H1 (cell line): Measurements from ENCODE around the gene STX8. TPM values are rescaled to one million over a fixed set of nuclear protein-coding genes. Genes with fewer than 3 reads are reported as not detected.

Source experiments
- CTCF ChIA-PET: fragments of 300-600 bp; sonication (Branson Sonifier 250); formaldehyde crosslinking; loops from one replicate; lab custom pipeline; 2021; ENCODE audit not compliant: partially characterized antibody; lab: Charles Lee
- POLR2A ChIA-PET: fragments of 300-600 bp; sonication (Branson Sonifier 250); formaldehyde crosslinking; loops from one replicate; lab custom pipeline; 2021; ENCODE audit warnings: inconsistent platforms; ENCODE audit not compliant: partially characterized antibody; lab: Charles Lee
- DNase-seq, 2 experiments: peaks; one replicate each; pipeline versions ENCODE4 v3.0.0 to v3.0.0-alpha.2; 2010 to 2022; ENCODE audit warnings: low spot score in 2 of 2, low read depth in 1 of 2, mixed read lengths in 1 of 2
- FAIRE-seq: peaks from 2 replicates; lab custom pipeline; 2011; peaks lifted over from hg19 to GRCh38; lab: Jason Lieb, UNC
- H2AFZ ChIP-seq: 2 replicates; pipeline ENCODE4 v1.8.1; 2012; ENCODE audit warnings: low read length, inconsistent platforms
- H2AK5ac ChIP-seq: 2 replicates; pipeline ENCODE4 v1.6.1; 2013; ENCODE audit warnings: low read depth, low read length
- H2BK120ac ChIP-seq: replicated peaks from 2 replicates; pipeline ENCODE3; 2013; ENCODE audit warnings: low read depth, low read length, inconsistent platforms
- H2BK12ac ChIP-seq: 2 replicates; pipeline ENCODE4 v1.6.1; 2013; ENCODE audit warnings: low read depth, low read length
- H2BK15ac ChIP-seq: 2 replicates; pipeline ENCODE4 v1.6.1; 2013; ENCODE audit warnings: low read length
- H2BK20ac ChIP-seq: 2 replicates; pipeline ENCODE4 v1.6.1; 2013; ENCODE audit warnings: low read length
- H2BK5ac ChIP-seq: 2 replicates; pipeline ENCODE4 v1.6.1; 2013; ENCODE audit warnings: low read depth, low read length
- H3K14ac ChIP-seq: 2 replicates; pipeline ENCODE4 v1.6.1; 2013; ENCODE audit warnings: inconsistent platforms; ENCODE audit not compliant: insufficient read length
- H3K18ac ChIP-seq: 2 replicates; pipeline ENCODE4 v1.6.1; 2013; ENCODE audit warnings: low read length; ENCODE audit errors: extremely low read depth
- H3K23ac ChIP-seq: 2 replicates; pipeline ENCODE4 v1.6.1; 2013; ENCODE audit warnings: inconsistent platforms; ENCODE audit not compliant: insufficient read length
- H3K23me2 ChIP-seq: 2 replicates; pipeline ENCODE4 v1.6.1; 2013; ENCODE audit warnings: low read depth, low read length
- H3K27ac ChIP-seq: 2 replicates; pipeline ENCODE4 v1.6.1; 2011; ENCODE audit warnings: low read depth, low read length, inconsistent platforms
- H3K27me3 ChIP-seq, 4 experiments: replicated peaks in 1 of 4; 1 replicate in 1 of 4; 2 replicates in 3 of 4; pipeline versions ENCODE4 v1.6.1 to v1.8.1; 2011 to 2013; ENCODE audit warnings: low read length in 3 of 4, mild to moderate bottlenecking in 3 of 4, inconsistent platforms in 2 of 4, mixed read lengths in 2 of 4, moderate library complexity in 1 of 4; ENCODE audit not compliant: control insufficient read depth in 3 of 4, insufficient read depth in 3 of 4; ENCODE audit errors: extremely low read depth in 1 of 4
- H3K36me3 ChIP-seq, 4 experiments: 2 replicates each; pipeline versions ENCODE4 v1.6.1 to v1.8.1; 2011 to 2013; ENCODE audit warnings: mild to moderate bottlenecking in 4 of 4, low read length in 3 of 4, moderate library complexity in 2 of 4, control low read depth in 1 of 4, inconsistent platforms in 1 of 4; ENCODE audit not compliant: insufficient read depth in 4 of 4, control insufficient read depth in 2 of 4
- H3K4ac ChIP-seq: replicated peaks from 2 replicates; pipeline ENCODE3; 2013; ENCODE audit warnings: low read length, low read depth, mixed read lengths, inconsistent platforms; ENCODE audit not compliant: insufficient read length
- H3K4me1 ChIP-seq, 4 experiments: replicated peaks in 1 of 4; 1 replicate in 1 of 4; 2 replicates in 3 of 4; pipeline versions ENCODE4 v1.6.1 to v1.8.1; 2011 to 2013; ENCODE audit warnings: low read length in 3 of 4, inconsistent platforms in 2 of 4, mixed read lengths in 1 of 4; ENCODE audit not compliant: insufficient read depth in 4 of 4, control insufficient read depth in 3 of 4
- H3K4me2 ChIP-seq, 2 experiments: 2 replicates each; pipeline versions ENCODE4 v1.6.1 to v1.8.1; 2011 to 2013; ENCODE audit warnings: low read depth in 2 of 2, low read length in 2 of 2, control low read depth in 1 of 2, inconsistent platforms in 1 of 2, mild to moderate bottlenecking in 1 of 2; ENCODE audit not compliant: insufficient read depth in 1 of 2
- H3K4me3 ChIP-seq, 4 experiments: fragments of 200-600, 300-600 bp in 1 of 4; sonication (generic), shearing (Covaris generic), sonication (Bioruptor Twin) in 1 of 4; 2 replicates each; pipeline versions ENCODE4 v1.5.1 to v1.8.1; 2011 to 2016; ENCODE audit warnings: low read length in 4 of 4, low read depth in 3 of 4, control low read depth in 2 of 4, inconsistent platforms in 2 of 4, mild to moderate bottlenecking in 2 of 4, mixed read lengths in 1 of 4, moderate library complexity in 1 of 4; ENCODE audit not compliant: insufficient read depth in 2 of 4; ENCODE audit errors: extremely low read depth in 1 of 4
- H3K56ac ChIP-seq: replicated peaks from 2 replicates; pipeline ENCODE3; 2013; ENCODE audit warnings: low read depth, mild to moderate bottlenecking, mixed read lengths, low read length, inconsistent platforms; ENCODE audit not compliant: insufficient read length
- H3K79me1 ChIP-seq: 2 replicates; pipeline ENCODE4 v1.6.1; 2013; ENCODE audit warnings: low read depth, low read length, control low read depth
- H3K79me2 ChIP-seq, 2 experiments: 2 replicates each; pipeline versions ENCODE4 v1.6.1 to v1.8.1; 2012 to 2013; ENCODE audit warnings: low read length in 2 of 2, mild to moderate bottlenecking in 2 of 2, inconsistent platforms in 1 of 2; ENCODE audit not compliant: insufficient read depth in 2 of 2, control insufficient read depth in 1 of 2
- H3K9ac ChIP-seq, 4 experiments: replicated peaks in 1 of 4; 1 replicate in 1 of 4; 2 replicates in 3 of 4; pipeline versions ENCODE4 v1.6.1 to v1.8.1; 2011 to 2013; ENCODE audit warnings: low read depth in 3 of 4, low read length in 3 of 4, control low read depth in 2 of 4, mild to moderate bottlenecking in 2 of 4, moderate library complexity in 2 of 4, inconsistent platforms in 1 of 4; ENCODE audit errors: extremely low read depth in 1 of 4
- H3K9me3 ChIP-seq, 2 experiments: 2 replicates each; pipeline versions ENCODE4 v1.6.1 to v1.8.1; 2012 to 2013; ENCODE audit warnings: mild to moderate bottlenecking in 2 of 2, moderate library complexity in 2 of 2, control low read depth in 1 of 2, inconsistent platforms in 1 of 2, low read depth in 1 of 2, low read length in 1 of 2, mixed read lengths in 1 of 2; ENCODE audit not compliant: insufficient read depth in 2 of 2
- H4K20me1 ChIP-seq, 2 experiments: replicated peaks in 1 of 2; 2 replicates each; pipeline versions ENCODE3 to v1.8.1; 2011 to 2013; ENCODE audit warnings: inconsistent platforms in 2 of 2, low read length in 2 of 2, mild to moderate bottlenecking in 1 of 2; ENCODE audit not compliant: insufficient read depth in 2 of 2, control insufficient read depth in 1 of 2
- H4K5ac ChIP-seq: 2 replicates; pipeline ENCODE4 v1.6.1; 2013; ENCODE audit warnings: low read length, low read depth, mixed read lengths, inconsistent platforms; ENCODE audit not compliant: insufficient read length
- H4K8ac ChIP-seq: 2 replicates; pipeline ENCODE4 v1.8.0; 2013; ENCODE audit warnings: mild to moderate bottlenecking, moderate library complexity, low read length, inconsistent platforms; ENCODE audit not compliant: insufficient read depth; ENCODE audit errors: extremely low read depth
- H4K91ac ChIP-seq: replicated peaks from 2 replicates; pipeline ENCODE3; 2013; ENCODE audit warnings: low read length, mixed read lengths, inconsistent platforms; ENCODE audit not compliant: insufficient read length
- ATF3 ChIP-seq: IDR thresholded peaks from 2 replicates; pipeline ENCODE4 v1.6.1; 2011; ENCODE audit warnings: low read depth, mild to moderate bottlenecking, low read length; ENCODE audit not compliant: insufficient read depth
- CBX5 ChIP-seq: fragments of 300-800, 300-1000 bp; sonication (generic); IDR thresholded peaks from 2 replicates; pipeline ENCODE4 v1.7.1; 2016; ENCODE audit warnings: antibody characterized with exemption, low read length, low read depth
- GABPA ChIP-seq: IDR thresholded peaks from 2 replicates; pipeline ENCODE4 v1.6.1; 2011; ENCODE audit warnings: mild to moderate bottlenecking, low read length, moderate library complexity, borderline replicate concordance; ENCODE audit not compliant: insufficient read depth
- NANOG ChIP-seq: IDR thresholded peaks from 2 replicates; pipeline ENCODE4 v1.6.1; 2011; ENCODE audit warnings: low read length, low read depth, mild to moderate bottlenecking, inconsistent platforms; ENCODE audit not compliant: insufficient read depth, poor library complexity, severe bottlenecking
- NRF1 ChIP-seq: IDR thresholded peaks from 2 replicates; pipeline ENCODE4 v1.6.1; 2011; ENCODE audit warnings: mild to moderate bottlenecking, low read depth, low read length, improper control_type of control experiment
- TBP ChIP-seq: IDR thresholded peaks from 2 replicates; pipeline ENCODE4 v1.6.1; 2011; ENCODE audit warnings: low read depth, low read length, improper control_type of control experiment
- WGBS, 2 experiments: shearing (Covaris generic) in 1 of 2; methylation state at CpG; one replicate each; pipeline versions ENCODE4 v1.1.6 to v1.1.7; 2013 to 2015; ENCODE audit warnings: low lambda C conversion rate in 2 of 2, mixed read lengths in 2 of 2, inconsistent platforms in 1 of 2, low coverage in 1 of 2, missing lambda C conversion rate in 1 of 2; ENCODE audit not compliant: insufficient replicate concordance in 2 of 2, insufficient coverage in 1 of 2, insufficient read length in 1 of 2; ENCODE audit errors: extremely low coverage in 1 of 2, missing lambda C conversion rate in 1 of 2; 5-methylcytosine and 5-hydroxymethylcytosine counted together
- polyA plus RNA-seq, 7 experiments: library from polyadenylated mRNA; depleted of rRNA in 3 of 7; stranded (reverse) in 5 of 7; unstranded in 2 of 7; fragments of >200 nt in 5 of 7; fragments of 200-250 nt in 2 of 7; gene quantifications; 1 replicate in 5 of 7; 2 replicates in 1 of 7; 4 replicates in 1 of 7; pipeline versions ENCODE4 v1.2.1 to v1.2.3, GENCODE V29; 2011 to 2013; ENCODE audit warnings: missing spikeins in 2 of 7, mixed read lengths in 2 of 7
- total RNA-seq: library from RNA; stranded (reverse); fragmentation: NEBNext Ultra II Directional; extraction: Animal tissue kit (Norgen Biotek cat#: 25700); gene quantifications from 2 replicates; pipeline ENCODE4 v1.2.1, GENCODE V29; 2021

STX8 gene
- total and polyA plus RNA-seq, 2 of the 8 experiments (the other 6 are each of a cell fraction or from before 2014, with no cell fraction given): 22.8 to 42.5 TPM

- Histone ChIP-seq H3K4ac (no peak overlapping the region), H3K36me3 (no peaks in the 10 kb centered on the region), H3K56ac (no peak overlapping the region), H3K18ac (no peak overlapping the region), H3K27me3 (no peaks in the 10 kb centered on the region), H3K4me3 (no peak overlapping the region), H4K20me1 (no peaks in the 10 kb centered on the region), H4K5ac (no peak overlapping the region), H3K9me3 (no peaks in the 10 kb centered on the region), H4K91ac (no peak overlapping the region), H4K8ac (no peak overlapping the region), H2AK5ac (no peak overlapping the region), H2BK12ac (no peak overlapping the region), H3K4me2 (no peak overlapping the region), H2BK5ac (no peak overlapping the region), H3K27ac (no peak overlapping the region), H3K79me2 (no peaks in the 10 kb centered on the region), H3K23me2 (no peaks in the 10 kb centered on the region; the same call in 1 of the 2 replicates), H3K79me1 (no peaks in the 10 kb centered on the region), H2BK20ac (no peak overlapping the region), H3K23ac (no peak overlapping the region), H3K14ac (no peak overlapping the region), H3K4me1 (peaks cover 0 to 8% (median 3%) of the 10 kb centered on the region in 4 experiments; a peak in 3 of 7 replicates), H2BK120ac (no peak overlapping the region), H2BK15ac (no peak overlapping the region), H3K9ac (no peak overlapping the region), H2AFZ (no peak overlapping the region)
- 89% methylated on average over 4 of the region's 4 CpGs; no CpG with 5 or more reads in 1 of the 2 experiments for WGBS, 2 experiments
- no peak for FAIRE-seq
- POLR2A ChIA-PET: no interaction called here
- CTCF ChIA-PET: interaction anchor here (0.7 to 2.5 kb wide), 14 partner anchors 14 to 632 kb away, joined by 3 to 12 read pairs (median 4); no protein-coding TSS in a partner anchor
- no peak for TF ChIP-seq NRF1
- no peak for TF ChIP-seq NANOG
- no peak for TF ChIP-seq CBX5
- no peak for TF ChIP-seq TBP
- TF ChIP-seq ATF3: no peak
- TF ChIP-seq GABPA: no peak
- DNase-seq: no peak
Observed at GRCh38 chr17:9520649-9521048, 55.0 kb downstream of the STX8 start.
